Common myeloid progenitor, CD34-positive (primary cell): ENCODE data around the gene WDSUB1.

Experiments used
- CTCF ChIA-PET: fragments of 350-600 bp; sonication (Branson Sonifier 250); formaldehyde crosslinking; loops from one replicate; lab custom pipeline; 2021; ENCODE audit warnings: antibody characterized with exemption; lab: Charles Lee
- POLR2A ChIA-PET: fragments of 350-600 bp; sonication (Branson Sonifier 250); formaldehyde crosslinking; loops from one replicate; lab custom pipeline; 2021; ENCODE audit warnings: antibody characterized with exemption; lab: Charles Lee
- DNase-seq, 3 donors: peaks; one replicate each; pipeline versions ENCODE4 v3.0.0 to v3.0.0-alpha.2; 2013
- H3K27ac ChIP-seq, 2 experiments: 1 replicate in 1 of 2; 2 replicates in 1 of 2; pipeline ENCODE4 v1.7.0; 2013; ENCODE audit warnings: inconsistent platforms in 2 of 2, low read length in 2 of 2, mild to moderate bottlenecking in 2 of 2, low read depth in 1 of 2, moderate library complexity in 1 of 2; ENCODE audit not compliant: severe bottlenecking in 2 of 2, insufficient read depth in 1 of 2, poor library complexity in 1 of 2
- H3K27me3 ChIP-seq, 5 experiments: replicated peaks in 2 of 5; 1 replicate in 3 of 5; 2 replicates in 2 of 5; pipeline versions ENCODE4 v1.6.1 to v1.7.0; 2013; ENCODE audit warnings: low read length in 4 of 5, mild to moderate bottlenecking in 2 of 5, moderate library complexity in 2 of 5, inconsistent platforms in 1 of 5; ENCODE audit not compliant: insufficient read depth in 5 of 5, control insufficient read depth in 4 of 5
- H3K36me3 ChIP-seq, 4 experiments: 1 replicate in 2 of 4; 2 replicates in 2 of 4; pipeline versions ENCODE4 v1.6.1 to v1.7.0; 2013; ENCODE audit warnings: low read length in 3 of 4, control low read depth in 1 of 4, mild to moderate bottlenecking in 1 of 4; ENCODE audit not compliant: control insufficient read depth in 4 of 4, insufficient read depth in 4 of 4
- H3K4me1 ChIP-seq, 4 experiments: 1 replicate in 3 of 4; 2 replicates in 1 of 4; pipeline versions ENCODE4 v1.6.1 to v1.7.1; 2013; ENCODE audit warnings: low read length in 3 of 4, mild to moderate bottlenecking in 3 of 4, control low read depth in 1 of 4, inconsistent platforms in 1 of 4, moderate library complexity in 1 of 4; ENCODE audit not compliant: control insufficient read depth in 4 of 4, insufficient read depth in 4 of 4; ENCODE audit errors: control extremely low read depth in 1 of 4
- H3K4me3 ChIP-seq, 7 experiments: 1 replicate in 4 of 7; 2 replicates in 3 of 7; pipeline versions ENCODE4 v1.5.1 to v1.7.0; 2013; ENCODE audit warnings: mild to moderate bottlenecking in 7 of 7, low read length in 6 of 7, moderate library complexity in 6 of 7, inconsistent platforms in 2 of 7, low read depth in 2 of 7, control low read depth in 1 of 7; ENCODE audit not compliant: insufficient read depth in 4 of 7, control insufficient read depth in 1 of 7; ENCODE audit errors: extremely low read depth in 1 of 7
- H3K9me3 ChIP-seq, 5 experiments: 1 replicate in 4 of 5; 2 replicates in 1 of 5; pipeline versions ENCODE4 v1.6.1 to v1.7.1; 2013; ENCODE audit warnings: low read length in 4 of 5, mild to moderate bottlenecking in 2 of 5, inconsistent platforms in 1 of 5, low read depth in 1 of 5, moderate library complexity in 1 of 5; ENCODE audit not compliant: control insufficient read depth in 4 of 5, insufficient read depth in 2 of 5; ENCODE audit errors: control extremely low read depth in 1 of 5
- WGBS: methylation state at CpG from one replicate; pipeline ENCODE4 v1.1.5; 2013; ENCODE audit not compliant: insufficient coverage; 5-methylcytosine and 5-hydroxymethylcytosine counted together

The WDSUB1 gene

DNA sequence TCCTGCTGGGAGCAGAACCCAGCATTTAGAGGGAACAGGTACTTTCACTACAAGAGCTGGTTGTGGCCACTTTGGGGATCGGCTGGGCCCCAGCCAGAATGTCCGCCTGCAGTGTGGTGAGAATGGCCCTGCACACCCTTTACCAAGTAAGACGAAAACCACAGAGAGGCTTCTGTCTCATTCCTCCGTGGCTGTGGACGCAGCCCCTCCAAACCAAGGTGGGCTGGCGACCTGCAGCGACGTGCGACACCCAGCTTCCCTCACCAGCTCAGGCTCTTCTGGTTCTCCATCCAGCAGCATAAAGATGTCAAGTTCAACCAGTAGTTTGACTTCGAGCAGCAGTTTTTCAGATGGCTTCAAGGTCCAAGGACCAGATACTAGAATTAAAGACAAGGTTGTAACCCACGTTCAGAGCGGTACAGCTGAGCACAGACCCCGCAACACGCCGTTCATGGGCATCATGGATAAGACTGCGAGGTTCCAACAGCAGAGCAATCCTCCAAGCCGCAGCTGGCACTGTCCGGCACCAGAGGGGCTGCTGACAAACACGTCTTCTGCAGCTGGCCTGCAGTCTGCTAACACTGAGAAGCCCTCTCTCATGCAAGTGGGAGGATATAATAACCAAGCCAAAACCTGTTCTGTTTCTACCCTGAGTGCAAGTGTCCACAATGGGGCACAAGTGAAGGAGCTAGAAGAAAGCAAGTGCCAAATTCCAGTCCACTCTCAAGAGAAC, 56.2 kb downstream of the WDSUB1 start:
- no peak overlapping the region for H3K27ac ChIP-seq
- H3K4me1 ChIP-seq, result peaks cover 0 to 6% (median 4%) of the 10 kb centered on the region in 4 experiments
- no peaks in the 10 kb centered on the region for H3K27me3 ChIP-seq
- H3K9me3 ChIP-seq, result no peaks in the 10 kb centered on the region
- H3K4me3 ChIP-seq, result no peak overlapping the region
- ChIA-PET CTCF (interaction anchor here (1.2 kb wide), 1 partner anchor 17 kb away, joined by 3 read pairs; no protein-coding TSS in a partner anchor), POLR2A (no interaction called here)
- DNase-seq, result no peak
- H3K36me3 ChIP-seq, result peaks cover 6 to 45% (median 30%) of the 10 kb centered on the region in 4 experiments
- WGBS, result 98% methylated on average over 19 of the region's 19 CpGs

DNA sequence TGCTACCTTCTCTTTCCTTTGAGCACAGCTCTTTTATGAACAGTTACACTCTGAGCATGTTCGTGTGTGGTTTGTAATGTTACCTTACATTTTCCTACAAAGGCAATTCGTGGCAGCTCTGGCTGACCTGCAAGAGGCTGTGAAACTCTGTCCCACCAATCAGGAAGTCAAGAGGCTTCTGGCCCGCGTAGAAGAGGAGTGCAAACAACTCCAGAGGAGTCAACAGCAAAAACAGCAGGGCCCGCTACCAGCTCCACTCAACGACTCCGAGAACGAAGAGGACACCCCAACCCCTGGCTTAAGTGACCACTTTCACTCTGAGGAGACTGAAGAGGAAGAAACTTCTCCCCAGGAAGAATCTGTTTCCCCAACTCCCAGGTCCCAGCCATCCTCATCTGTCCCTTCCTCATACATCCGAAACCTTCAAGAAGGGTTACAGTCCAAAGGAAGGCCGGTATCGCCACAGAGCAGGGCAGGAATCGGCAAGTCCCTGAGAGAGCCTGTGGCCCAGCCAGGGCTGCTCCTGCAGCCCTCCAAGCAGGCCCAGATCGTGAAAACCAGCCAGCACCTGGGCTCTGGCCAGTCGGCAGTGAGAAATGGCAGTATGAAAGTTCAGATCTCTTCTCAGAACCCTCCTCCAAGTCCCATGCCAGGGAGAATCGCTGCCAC, 56.9 kb downstream of the WDSUB1 start:
- DNase-seq, result no peak
- no peak overlapping the region for H3K27ac ChIP-seq
- ChIA-PET POLR2A (no interaction called here), CTCF (interaction anchor here (1.2 kb wide), 1 partner anchor 18 kb away, joined by 3 read pairs; no protein-coding TSS in a partner anchor)
- no peaks in the 10 kb centered on the region for H3K9me3 ChIP-seq
- no peaks in the 10 kb centered on the region for H3K27me3 ChIP-seq
- H3K4me3 ChIP-seq, result no peak overlapping the region
- peaks cover 3 to 43% (median 30%) of the 10 kb centered on the region in 4 experiments for H3K36me3 ChIP-seq
- 99% methylated on average over 15 of the region's 15 CpGs for WGBS
- peaks cover 0 to 6% (median 4%) of the 10 kb centered on the region in 4 experiments for H3K4me1 ChIP-seq

- Histone ChIP-seq H3K9me3 (no peaks in the 10 kb centered on the region), H3K36me3 (peaks cover 0 to 50% (median 30%) of the 10 kb centered on the region in 4 experiments), H3K4me3 (no peak overlapping the region), H3K4me1 (peaks cover 0 to 6% (median 4%) of the 10 kb centered on the region in 4 experiments), H3K27ac (no peak overlapping the region), H3K27me3 (no peaks in the 10 kb centered on the region)
- ChIA-PET CTCF (interaction anchor here (0.8 to 1.1 kb wide), 2 partner anchors 13 to 22 kb away, joined by 3 read pairs; no protein-coding TSS in a partner anchor), POLR2A (no interaction called here)
- WGBS, result 95% methylated on average over 11 of the region's 14 CpGs
- DNase-seq, result no peak
Observed at GRCh38 chr2:159228081-159228581, 58.4 kb downstream of the WDSUB1 start.

GRCh38 chr2:159227467-159227866, 59.0 kb downstream of the WDSUB1 start:
- H3K4me3 ChIP-seq, result no peak overlapping the region
- no peak for DNase-seq
- peaks cover 0 to 49% (median 30%) of the 10 kb centered on the region in 4 experiments for H3K36me3 ChIP-seq
- ChIA-PET CTCF (interaction anchor here (0.6 to 1.7 kb wide), 4 partner anchors 10 to 22 kb away, joined by 3 to 4 read pairs (median 4); no protein-coding TSS in a partner anchor), POLR2A (interaction anchor here (0.6 kb wide), 1 partner anchor 8 kb away, joined by 5 read pairs; no protein-coding TSS in a partner anchor)
- peaks cover 0 to 6% (median 4%) of the 10 kb centered on the region in 4 experiments for H3K4me1 ChIP-seq
- WGBS, result 50% methylated on average over 2 of the region's 3 CpGs
- no peaks in the 10 kb centered on the region for H3K9me3 ChIP-seq
- no peak overlapping the region for H3K27ac ChIP-seq
- no peaks in the 10 kb centered on the region for H3K27me3 ChIP-seq

- no peak for DNase-seq
- peaks cover 0 to 6% (median 4%) of the 10 kb centered on the region in 4 experiments for H3K4me1 ChIP-seq
- no peak overlapping the region for H3K4me3 ChIP-seq
- H3K36me3 ChIP-seq, result peaks cover 0 to 53% (median 28%) of the 10 kb centered on the region in 4 experiments
- no peak overlapping the region for H3K27ac ChIP-seq
- ChIA-PET CTCF (interaction anchor here (0.6 to 1.7 kb wide), 3 partner anchors 10 to 23 kb away, joined by 3 to 4 read pairs (median 4); no protein-coding TSS in a partner anchor), POLR2A (interaction anchor here (0.6 kb wide), 2 partner anchors 9 to 32 kb away, joined by 5 to 7 read pairs; no protein-coding TSS in a partner anchor)
- H3K27me3 ChIP-seq, result no peaks in the 10 kb centered on the region
- H3K9me3 ChIP-seq, result no peaks in the 10 kb centered on the region
Observed at GRCh38 chr2:159226608-159227385, 59.7 kb downstream of the WDSUB1 start.

GRCh38 chr2:159226059-159226461, 60.4 kb downstream of the WDSUB1 start:
- H3K27ac ChIP-seq, result no peak overlapping the region
- CTCF ChIA-PET, result interaction anchor here (0.6 to 1.7 kb wide), 2 partner anchors 11 to 193 kb away, joined by 3 to 4 read pairs; no protein-coding TSS in a partner anchor

More at GRCh38 chr2:159226059-159226461, 60.4 kb downstream of the WDSUB1 start:
- no peaks in the 10 kb centered on the region for H3K27me3 ChIP-seq
- 51% methylated on average over 4 of the region's 5 CpGs for WGBS
- H3K4me1 ChIP-seq, result peaks cover 0 to 6% (median 4%) of the 10 kb centered on the region in 4 experiments
- H3K36me3 ChIP-seq, result peaks cover 0 to 59% (median 30%) of the 10 kb centered on the region in 4 experiments
- no peaks in the 10 kb centered on the region for H3K9me3 ChIP-seq
- POLR2A ChIA-PET, result interaction anchor here (0.6 kb wide), 1 partner anchor 33 kb away, joined by 7 read pairs; no protein-coding TSS in a partner anchor
- no peak overlapping the region for H3K4me3 ChIP-seq
- DNase-seq, result peak; percentile 27 to 76 (median 65)
